Right lobe of liver (tissue), 6 donors: ENCODE measurements around the gene ITGB3BP. TPM values are rescaled to one million over a fixed set of nuclear protein-coding genes. Genes with fewer than 3 reads are reported as not detected.
"Not testable (repeated sequence)": the region's sequence is repeated elsewhere in the genome, so short reads cannot be mapped to it uniquely, and the experiment has no call there.

Experiments
- ATAC-seq, 4 donors: fragments of 200-7000 bp; cut with Tn5 transposase; one replicate each; pipeline ENCODE4 v1.9.1; 2020; ENCODE audit warnings: mild to moderate bottlenecking in 4 of 4, moderate library complexity in 4 of 4
- DNase-seq, 3 donors: peaks; one replicate each; pipeline ENCODE4 v3.0.0-alpha.2; 2020
- H3K27ac ChIP-seq, 3 donors: fragments of 200-600 bp; one replicate each; pipeline ENCODE4 v1.8.0; 2022
- H3K27me3 ChIP-seq, 2 donors: fragments of 200-600 bp; one replicate each; pipeline ENCODE4 v1.8.0; 2022
- H3K36me3 ChIP-seq, 4 donors: fragments of 200-600 bp; sonication (generic) in 1 of 4; one replicate each; pipeline versions ENCODE4 v1.5.1 to v1.8.0; 2017 to 2022; ENCODE audit warnings: control low read depth in 1 of 4
- H3K4me1 ChIP-seq, 4 donors: fragments of 200-600 bp; sonication (generic) in 1 of 4; one replicate each; pipeline versions ENCODE4 v1.5.1 to v1.8.0; 2017 to 2022; ENCODE audit warnings: control low read depth in 1 of 4
- H3K4me3 ChIP-seq, 3 donors: fragments of 200-600 bp; one replicate each; pipeline ENCODE4 v1.8.0; 2022
- H3K9me3 ChIP-seq, 4 donors: fragments of 200-600 bp; sonication (generic) in 1 of 4; one replicate each; pipeline versions ENCODE4 v1.5.1 to v1.8.0; 2017 to 2022; ENCODE audit warnings: control low read depth in 1 of 4
- POLR2A ChIP-seq: fragments of 450-650 bp; IDR thresholded peaks from one replicate; pipeline ENCODE4 v1.6.1; 2017; ENCODE audit warnings: antibody characterized with exemption, mild to moderate bottlenecking
- WGBS: methylation state at CpG from one replicate; pipeline ENCODE4 v1.1.6; 2018; ENCODE audit warnings: low coverage, low lambda C conversion rate; ENCODE audit not compliant: insufficient coverage; ENCODE audit errors: missing lambda C conversion rate; 5-methylcytosine and 5-hydroxymethylcytosine counted together
- intact Hi-C, 2 donors: fragments of 100-400 bp; cut with DNase I; formaldehyde crosslinking; loops; one replicate each; pipeline versions ENCODE4 v1.11.2 to v1.14.1; 2022
- total RNA-seq, 6 experiments: library from RNA; depleted of rRNA in 2 of 6; stranded (reverse); fragments of >200 nt in 2 of 6; fragmentation: NEBNext Ultra II Directional in 3 of 6; extraction: Animal tissue kit (Norgen Biotek cat#: 25700) in 3 of 6; gene quantifications; one replicate each; pipeline versions ENCODE4 v1.1.0 to v1.2.4, GENCODE V29; 2016 to 2023
- TF ChIP-seq, protein P1 (sequence below), 4 donors: fragments of 200-600 bp in 3 of 4; fragments of 450-650 bp in 1 of 4; IDR thresholded peaks; one replicate each; pipeline versions ENCODE4 v1.5.1 to v1.8.0; 2016 to 2022; ENCODE audit warnings: antibody characterized with exemption in 4 of 4, mild to moderate bottlenecking in 2 of 4
- donor health status: DM: no; HTN: yes; CAD: no.
- donor health status: DM: no; HTN: no; CAD: no.
- donor health status: DM: no; HTN: no; CAD: no.
- donor health status: DM: no; HTN: yes; CAD: no.
- donor health status: DM: no; HTN: yes; CAD: no.

ITGB3BP gene
- total RNA-seq, 6 experiments from 2014 or later: 4.3 to 10.7 (median 7.0) TPM

DNA sequence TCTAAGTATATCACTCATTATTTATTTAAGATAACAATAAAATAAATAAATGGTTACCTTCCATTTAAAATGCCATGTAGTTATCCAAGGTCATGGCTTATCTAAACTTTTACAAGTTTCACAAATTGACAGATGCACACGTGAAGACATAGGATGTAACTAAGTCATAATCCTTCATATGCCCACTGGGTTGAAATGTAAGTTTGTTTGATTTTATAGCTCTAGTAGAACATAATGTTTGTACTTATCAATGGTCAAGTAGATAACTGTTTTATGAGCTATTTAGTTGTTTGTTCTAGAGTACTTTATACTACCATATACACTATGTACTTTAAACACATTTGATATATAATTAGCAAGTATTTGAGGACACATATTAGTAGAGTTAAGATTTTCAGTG lies 43.0 kb downstream of the ITGB3BP start:
- no peaks in the 10 kb centered on the region for H3K4me1 ChIP-seq
- 92% methylated on average over 1 of the region's 1 CpG for WGBS
- H3K27me3 ChIP-seq: no peaks in the 10 kb centered on the region
- intact Hi-C loops: no loop called here
- H3K9me3 ChIP-seq: no peaks in the 10 kb centered on the region
- H3K4me3 ChIP-seq: no peak overlapping the region
- no peak overlapping the region for H3K27ac ChIP-seq
- DNase-seq: no peak
- ATAC-seq: no peak
- no peaks in the 10 kb centered on the region for H3K36me3 ChIP-seq
- TF ChIP-seq POLR2A: no peak
- TF ChIP-seq, protein P1, sequence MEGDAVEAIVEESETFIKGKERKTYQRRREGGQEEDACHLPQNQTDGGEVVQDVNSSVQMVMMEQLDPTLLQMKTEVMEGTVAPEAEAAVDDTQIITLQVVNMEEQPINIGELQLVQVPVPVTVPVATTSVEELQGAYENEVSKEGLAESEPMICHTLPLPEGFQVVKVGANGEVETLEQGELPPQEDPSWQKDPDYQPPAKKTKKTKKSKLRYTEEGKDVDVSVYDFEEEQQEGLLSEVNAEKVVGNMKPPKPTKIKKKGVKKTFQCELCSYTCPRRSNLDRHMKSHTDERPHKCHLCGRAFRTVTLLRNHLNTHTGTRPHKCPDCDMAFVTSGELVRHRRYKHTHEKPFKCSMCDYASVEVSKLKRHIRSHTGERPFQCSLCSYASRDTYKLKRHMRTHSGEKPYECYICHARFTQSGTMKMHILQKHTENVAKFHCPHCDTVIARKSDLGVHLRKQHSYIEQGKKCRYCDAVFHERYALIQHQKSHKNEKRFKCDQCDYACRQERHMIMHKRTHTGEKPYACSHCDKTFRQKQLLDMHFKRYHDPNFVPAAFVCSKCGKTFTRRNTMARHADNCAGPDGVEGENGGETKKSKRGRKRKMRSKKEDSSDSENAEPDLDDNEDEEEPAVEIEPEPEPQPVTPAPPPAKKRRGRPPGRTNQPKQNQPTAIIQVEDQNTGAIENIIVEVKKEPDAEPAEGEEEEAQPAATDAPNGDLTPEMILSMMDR (IDR thresholded peaks at IDR 0.05): no peak

DNA sequence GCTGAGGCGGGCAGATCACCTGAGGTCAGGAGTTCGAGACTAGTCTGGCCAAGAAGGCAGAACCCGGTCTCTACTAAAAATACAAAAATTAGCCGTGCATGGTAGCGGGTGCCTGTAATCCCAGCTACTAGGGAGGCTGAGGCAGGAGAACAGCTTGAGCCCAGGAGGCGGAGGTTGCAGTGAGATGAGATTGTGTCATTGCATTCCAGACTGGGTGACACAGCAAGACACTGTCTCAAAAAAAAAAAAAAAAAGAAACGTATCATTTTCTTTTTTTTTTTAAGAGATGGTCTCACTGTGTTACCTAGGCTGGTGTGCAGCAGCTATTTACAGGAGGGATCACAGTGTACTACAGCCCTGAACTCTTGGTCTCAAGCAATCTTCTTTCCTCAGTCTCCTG lies 47.3 kb downstream of the ITGB3BP start:
- no peak overlapping the region for H3K4me3 ChIP-seq
- TF ChIP-seq, protein P1 (IDR thresholded peaks at IDR 0.05): no peak
- no peak for TF ChIP-seq POLR2A
- no peaks in the 10 kb centered on the region for H3K4me1 ChIP-seq
- DNase-seq (no peak), ATAC-seq (no peak)
- no peaks in the 10 kb centered on the region for H3K36me3 ChIP-seq
- H3K27ac ChIP-seq: no peak overlapping the region
- WGBS: 93% methylated on average over 6 of the region's 7 CpGs
- H3K27me3 ChIP-seq: no peaks in the 10 kb centered on the region
- intact Hi-C loops: no loop called here
- H3K9me3 ChIP-seq: no peaks in the 10 kb centered on the region

DNA sequence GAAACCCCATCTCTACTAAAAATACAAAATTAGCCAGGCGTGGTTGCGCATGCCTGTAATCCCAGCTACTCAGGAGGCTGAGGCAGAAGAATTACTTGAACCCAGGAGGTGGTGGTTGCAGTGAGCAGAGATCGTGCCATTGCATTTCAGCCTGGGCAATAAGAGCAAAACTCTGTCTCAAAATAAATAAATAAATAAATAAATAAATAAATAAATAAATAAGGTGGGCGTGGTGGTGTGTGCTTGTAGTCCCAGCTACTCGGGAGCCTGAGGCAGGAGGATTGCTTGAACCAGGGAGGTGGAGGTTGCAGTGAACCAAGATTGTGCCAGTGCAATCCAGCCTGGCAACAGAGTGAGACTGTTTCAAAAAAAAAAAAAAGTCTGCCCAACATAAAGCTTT lies 54.3 kb downstream of the ITGB3BP start:
- H3K9me3 ChIP-seq, H3K4me3 ChIP-seq, H3K36me3 ChIP-seq, H3K27ac ChIP-seq, DNase-seq, intact Hi-C loops, H3K27me3 ChIP-seq, H3K4me1 ChIP-seq, ATAC-seq: not testable (repeated sequence)
- 96% methylated on average over 2 of the region's 5 CpGs for WGBS

DNA sequence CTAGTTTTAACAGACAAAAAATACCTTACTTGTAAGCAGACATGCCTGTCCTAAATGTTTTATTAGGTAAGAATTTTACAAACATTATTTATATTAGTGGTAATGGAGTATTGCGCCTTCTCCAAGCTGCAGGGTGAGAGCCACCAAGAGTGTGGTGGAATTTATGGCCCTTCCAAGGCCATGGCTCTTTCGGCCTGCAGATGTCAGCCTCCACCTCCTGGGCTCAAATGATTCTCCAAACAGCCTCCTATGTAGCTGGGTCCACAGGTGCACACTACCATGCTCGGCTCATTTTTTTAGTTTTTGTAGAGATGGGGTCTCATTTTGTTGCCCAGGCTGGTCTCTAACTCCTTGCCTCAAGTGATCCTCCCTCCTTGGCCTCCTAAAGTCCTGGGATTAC lies 56.3 kb downstream of the ITGB3BP start:
- DNase-seq: no peak
- 93% methylated on average over 3 of the region's 3 CpGs for WGBS
- ATAC-seq: no peak
- intact Hi-C loops: no loop called here
- no peaks in the 10 kb centered on the region for H3K4me1 ChIP-seq
- H3K27me3 ChIP-seq: no peaks in the 10 kb centered on the region
- H3K4me3 ChIP-seq: no peak overlapping the region
- H3K27ac ChIP-seq: no peak overlapping the region
- no peaks in the 10 kb centered on the region for H3K36me3 ChIP-seq
- H3K9me3 ChIP-seq: no peaks in the 10 kb centered on the region
- TF ChIP-seq, protein P1 (IDR thresholded peaks at IDR 0.05): no peak

DNA sequence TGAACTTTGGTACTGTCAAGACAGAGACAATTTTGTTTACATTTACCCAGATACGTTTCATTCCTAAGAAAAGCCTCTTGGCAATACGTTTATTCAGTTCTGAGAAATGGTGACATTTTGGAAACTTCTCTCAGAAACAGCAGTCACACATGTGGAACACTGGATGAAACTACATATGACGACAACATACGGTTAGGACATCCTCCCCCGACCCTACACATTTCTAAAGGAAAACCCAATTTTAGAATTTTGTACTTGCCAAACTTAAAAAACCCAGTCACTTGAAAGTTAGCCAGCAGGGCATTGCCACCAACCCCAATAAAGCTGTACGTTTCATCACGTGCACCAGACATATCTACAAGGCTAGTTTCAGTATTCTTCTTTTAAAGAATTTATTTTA lies 56.8 kb downstream of the ITGB3BP start:
- H3K4me3 ChIP-seq: no peak overlapping the region
- 73% methylated on average over 7 of the region's 7 CpGs for WGBS
- ATAC-seq: no peak
- TF ChIP-seq POLR2A: no peak
- TF ChIP-seq, protein P1 (IDR thresholded peaks at IDR 0.05): no peak
- no peak for DNase-seq
- no peaks in the 10 kb centered on the region for H3K27me3 ChIP-seq
- H3K27ac ChIP-seq: no peak overlapping the region
- intact Hi-C loops: no loop called here
- no peaks in the 10 kb centered on the region for H3K9me3 ChIP-seq
- H3K36me3 ChIP-seq: no peaks in the 10 kb centered on the region
- H3K4me1 ChIP-seq: no peaks in the 10 kb centered on the region
